NCI-H146 treated with DMSO at 0.1 percent for 48 hours (cell line): ENCODE data around the gene PRSS27.
A peak's percentile ranks its signal among the peaks of the same experiment; 100 is the strongest.

ENCODE experiments used
- DNase-seq: peaks from one replicate; lab custom pipeline; 2025; ENCODE audit not compliant: unreplicated experiment; lab: John Stamatoyannopoulos, UW

The PRSS27 gene

GRCh38 chr16:2720064-2720457, at the start of gene PRSS27:
Gene PRSS27, minus strand, starts transcription at chr16:2720224. Its CDS starts 64 bp downstream, at chr16:2720160.
- no peak for DNase-seq

DNA sequence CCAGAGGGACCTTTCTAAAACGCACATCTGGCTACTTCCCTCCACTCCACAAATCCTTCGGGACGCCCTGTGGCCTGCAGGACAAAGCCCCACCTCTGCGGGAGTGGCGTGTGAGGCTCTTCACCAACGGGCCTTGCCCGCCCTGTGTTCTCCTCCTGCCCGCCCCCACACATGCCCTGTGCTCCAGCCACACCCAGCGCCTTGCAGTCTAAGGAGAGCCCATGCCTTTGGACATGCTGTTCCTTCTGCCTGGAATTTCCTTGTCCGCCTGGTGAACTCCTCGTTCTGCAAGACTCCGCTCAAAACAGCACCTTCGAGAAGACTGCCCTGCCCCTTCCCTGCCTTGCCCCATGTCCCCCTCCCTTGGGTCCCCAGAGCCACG, 49.6 kb upstream of the PRSS27 start:
- no peak for DNase-seq

DNA sequence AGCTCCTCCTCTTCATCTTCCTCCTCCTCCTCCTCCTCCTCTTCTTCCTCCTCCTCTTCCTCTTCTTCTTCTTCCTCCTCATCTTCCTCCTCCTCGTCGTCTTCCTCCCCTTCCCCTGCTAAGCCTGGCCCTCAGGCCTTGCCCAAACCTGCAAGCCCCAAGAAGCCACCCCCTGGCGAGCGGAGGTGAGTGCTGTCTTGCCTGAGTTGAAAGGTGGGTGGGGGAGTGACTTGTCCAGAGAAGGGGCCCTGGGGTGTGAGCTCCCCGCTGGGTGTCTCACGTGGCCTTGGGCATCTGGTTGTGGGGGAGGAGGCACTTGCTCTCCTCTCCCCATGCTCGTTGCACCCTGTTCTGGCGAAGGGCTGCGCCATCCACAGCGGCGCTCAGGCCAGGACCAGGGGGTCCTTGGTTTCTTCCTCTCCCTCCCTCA, 49.1 kb upstream of the PRSS27 start:
- no peak for DNase-seq

- no peak for DNase-seq
These were observed 48.5 kb upstream of the PRSS27 start for GRCh38 chr16:2768403-2769089.

GRCh38 chr16:2767891-2768290, 47.9 kb upstream of the PRSS27 start:
- DNase-seq: no peak

DNA sequence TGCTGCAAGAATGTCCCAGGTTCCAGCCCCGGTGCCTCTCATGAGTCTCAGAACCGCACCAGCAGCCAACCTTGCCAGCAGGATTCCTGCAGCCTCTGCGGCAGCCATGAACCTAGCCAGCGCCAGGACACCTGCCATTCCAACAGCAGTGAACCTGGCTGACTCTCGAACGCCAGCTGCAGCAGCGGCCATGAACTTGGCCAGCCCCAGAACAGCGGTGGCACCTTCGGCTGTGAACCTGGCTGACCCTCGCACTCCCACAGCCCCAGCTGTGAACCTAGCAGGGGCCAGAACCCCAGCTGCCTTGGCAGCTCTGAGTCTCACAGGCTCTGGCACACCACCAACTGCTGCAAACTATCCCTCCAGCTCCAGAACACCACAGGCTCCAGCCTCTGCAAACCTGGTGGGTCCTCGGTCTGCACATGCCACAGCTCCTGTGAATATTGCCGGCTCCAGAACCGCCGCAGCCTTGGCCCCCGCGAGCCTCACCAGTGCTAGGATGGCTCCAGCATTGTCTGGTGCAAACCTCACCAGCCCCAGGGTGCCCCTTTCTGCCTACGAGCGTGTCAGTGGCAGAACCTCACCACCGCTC, 47.2 kb upstream of the PRSS27 start:
- DNase-seq: no peak

DNA sequence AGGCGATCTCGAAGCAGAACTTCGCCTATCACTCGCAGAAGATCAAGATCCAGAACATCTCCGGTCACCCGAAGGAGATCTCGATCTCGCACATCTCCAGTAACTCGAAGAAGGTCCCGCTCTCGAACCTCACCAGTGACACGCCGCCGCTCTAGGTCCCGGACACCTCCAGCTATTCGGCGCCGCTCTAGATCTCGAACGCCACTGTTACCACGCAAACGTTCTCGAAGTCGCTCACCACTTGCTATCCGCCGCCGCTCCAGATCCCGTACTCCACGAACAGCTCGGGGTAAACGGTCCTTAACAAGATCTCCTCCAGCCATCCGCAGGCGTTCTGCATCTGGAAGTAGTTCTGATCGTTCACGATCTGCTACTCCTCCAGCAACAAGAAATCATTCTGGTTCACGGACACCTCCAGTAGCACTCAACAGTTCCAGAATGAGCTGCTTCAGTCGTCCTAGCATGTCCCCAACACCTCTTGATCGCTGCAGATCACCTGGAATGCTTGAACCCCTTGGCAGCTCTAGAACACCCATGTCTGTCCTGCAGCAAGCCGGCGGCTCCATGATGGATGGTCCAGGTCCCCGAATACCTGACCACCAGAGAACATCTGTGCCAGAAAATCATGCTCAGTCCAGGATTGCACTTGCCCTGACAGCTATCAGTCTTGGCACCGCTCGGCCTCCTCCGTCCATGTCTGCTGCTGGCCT, 46.6 kb upstream of the PRSS27 start:
- DNase-seq: no peak

DNA sequence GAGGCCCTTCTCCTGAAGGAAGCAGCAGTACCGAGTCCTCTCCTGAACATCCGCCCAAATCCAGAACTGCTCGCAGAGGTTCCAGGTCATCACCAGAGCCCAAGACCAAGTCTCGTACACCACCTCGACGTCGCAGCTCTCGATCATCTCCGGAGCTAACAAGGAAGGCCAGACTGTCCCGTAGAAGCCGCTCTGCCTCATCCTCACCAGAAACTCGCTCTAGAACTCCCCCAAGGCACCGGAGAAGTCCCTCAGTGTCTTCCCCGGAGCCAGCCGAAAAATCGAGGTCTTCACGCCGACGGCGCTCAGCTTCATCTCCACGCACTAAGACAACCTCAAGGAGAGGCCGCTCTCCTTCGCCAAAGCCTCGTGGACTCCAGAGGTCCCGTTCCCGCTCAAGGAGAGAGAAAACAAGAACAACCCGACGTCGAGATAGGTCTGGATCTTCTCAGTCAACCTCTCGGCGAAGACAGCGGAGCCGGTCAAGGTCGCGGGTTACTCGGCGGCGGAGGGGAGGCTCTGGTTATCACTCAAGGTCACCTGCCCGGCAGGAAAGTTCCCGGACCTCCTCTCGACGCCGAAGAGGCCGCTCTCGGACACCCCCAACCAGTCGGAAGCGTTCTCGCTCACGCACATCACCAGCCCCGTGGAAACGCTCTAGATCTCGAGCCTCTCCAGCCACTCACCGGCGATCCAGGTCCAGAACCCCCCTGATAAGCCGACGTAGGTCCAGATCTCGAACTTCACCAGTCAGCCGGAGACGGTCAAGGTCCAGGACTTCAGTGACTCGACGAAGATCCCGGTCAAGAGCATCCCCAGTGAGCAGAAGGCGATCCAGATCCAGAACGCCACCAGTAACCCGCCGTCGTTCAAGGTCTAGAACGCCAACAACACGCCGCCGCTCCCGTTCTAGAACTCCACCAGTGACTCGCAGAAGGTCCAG, 45.7 kb upstream of the PRSS27 start:
- DNase-seq: no peak

DNA sequence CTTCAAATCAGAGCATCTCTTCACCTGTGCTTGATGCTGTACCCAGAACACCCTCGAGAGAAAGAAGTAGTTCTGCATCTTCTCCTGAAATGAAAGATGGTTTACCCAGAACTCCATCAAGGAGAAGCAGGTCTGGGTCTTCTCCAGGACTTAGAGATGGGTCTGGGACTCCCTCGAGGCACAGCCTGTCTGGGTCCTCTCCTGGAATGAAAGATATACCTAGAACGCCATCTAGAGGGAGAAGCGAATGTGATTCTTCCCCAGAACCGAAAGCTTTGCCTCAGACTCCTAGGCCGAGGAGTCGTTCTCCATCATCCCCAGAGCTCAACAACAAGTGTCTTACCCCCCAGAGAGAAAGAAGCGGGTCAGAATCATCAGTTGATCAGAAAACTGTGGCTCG, 44.7 kb upstream of the PRSS27 start:
- DNase-seq: no peak

GRCh38 chr16:2763173-2763572, 43.1 kb upstream of the PRSS27 start:
- no peak for DNase-seq

- DNase-seq: no peak
These were observed 42.7 kb upstream of the PRSS27 start for GRCh38 chr16:2762711-2763110.

GRCh38 chr16:2761886-2762583, 42.0 kb upstream of the PRSS27 start:
- DNase-seq: no peak

- DNase-seq: no peak
These were observed 41.4 kb upstream of the PRSS27 start for GRCh38 chr16:2761472-2761871.

GRCh38 chr16:2757344-2757743, 37.3 kb upstream of the PRSS27 start:
- no peak for DNase-seq

DNA sequence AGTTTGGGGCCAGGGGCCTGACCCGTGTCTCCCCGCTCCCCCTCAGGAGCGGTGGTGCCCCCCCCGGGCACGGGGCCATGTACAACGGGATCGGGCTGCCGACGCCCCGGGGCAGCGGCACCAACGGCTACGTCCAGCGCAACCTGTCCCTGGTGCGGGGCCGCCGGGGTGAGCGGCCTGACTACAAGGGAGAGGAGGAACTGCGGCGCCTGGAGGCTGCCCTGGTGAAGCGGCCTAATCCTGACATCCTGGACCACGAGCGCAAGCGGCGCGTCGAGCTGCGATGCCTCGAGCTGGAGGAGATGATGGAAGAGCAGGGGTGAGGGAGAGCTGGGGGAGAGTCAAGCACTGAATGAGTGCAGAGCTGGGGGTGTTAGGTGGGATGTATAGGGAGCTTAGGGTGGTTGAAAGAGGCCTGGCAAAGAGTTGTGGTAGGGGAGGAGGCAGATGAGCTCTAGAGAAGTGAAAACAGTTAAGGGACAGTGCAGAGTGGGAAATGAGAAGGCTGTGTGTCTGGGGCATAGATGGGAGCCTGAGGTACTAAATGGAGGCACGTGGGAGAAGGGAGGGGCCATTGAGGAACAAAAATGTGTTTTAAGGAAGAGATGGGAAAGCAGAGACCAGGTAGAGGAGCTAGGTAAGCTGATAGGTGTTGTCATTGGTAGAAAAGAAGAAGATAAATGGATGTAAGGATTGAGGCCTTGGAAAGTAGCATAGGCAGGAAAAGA, 36.4 kb upstream of the PRSS27 start:
- DNase-seq: no peak

- no peak for DNase-seq
These were observed 35.1 kb upstream of the PRSS27 start for GRCh38 chr16:2755158-2755557.

GRCh38 chr16:2753733-2754020, 33.7 kb upstream of the PRSS27 start:
- no peak for DNase-seq

DNA sequence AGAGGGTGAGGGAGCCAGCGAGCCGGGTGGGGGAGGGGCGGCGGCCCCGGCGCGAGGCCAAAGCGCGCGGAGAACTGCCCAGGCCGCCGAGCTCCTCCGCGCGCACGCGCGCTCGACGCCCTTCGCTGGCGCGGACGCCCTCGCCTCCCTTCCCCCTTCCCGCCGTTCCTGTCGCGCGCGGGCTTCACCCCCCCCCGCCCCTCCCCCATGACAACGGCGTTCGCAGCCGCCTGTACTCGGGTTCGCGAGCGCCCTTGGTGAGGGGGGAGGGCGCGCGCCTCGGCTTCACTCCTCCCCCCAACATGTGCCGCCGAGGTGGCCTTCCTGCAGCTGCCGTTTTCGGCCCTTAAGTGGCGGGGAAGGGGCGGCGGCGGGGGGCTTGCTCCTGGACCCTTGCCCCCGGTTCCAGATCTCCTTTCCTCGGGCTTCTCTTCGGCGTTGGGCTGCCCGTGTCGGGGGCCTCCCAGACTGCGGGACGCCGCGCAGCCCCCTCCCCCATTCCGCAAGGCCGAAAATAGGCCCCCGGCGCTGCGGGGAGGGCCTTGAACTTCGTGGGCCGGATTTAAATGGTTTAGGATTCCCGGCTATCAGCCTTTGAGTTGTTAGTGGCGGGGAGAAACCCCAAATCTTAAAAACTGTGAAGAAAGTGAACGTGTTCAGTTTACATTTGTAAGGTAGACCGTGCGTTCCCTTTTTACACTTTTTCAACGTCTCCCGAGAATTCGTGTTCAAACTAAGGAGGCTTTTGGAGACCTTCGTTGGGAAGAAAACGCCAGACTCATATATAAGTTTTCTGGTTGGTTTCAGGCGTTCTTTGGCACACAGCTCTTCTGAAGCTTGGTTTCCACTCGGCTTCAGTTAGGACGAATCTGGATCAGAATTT, 33.1 kb upstream of the PRSS27 start:
- DNase-seq: peak; percentile 64
